ENCODE measurements around the gene CDC42BPB. TPM values are rescaled to one million over a fixed set of nuclear protein-coding genes. Genes with fewer than 3 reads are reported as not detected.

CDC42BPB gene
- total and polyA plus RNA-seq, 12 donors: 41.1 to 108 (median 77.4) TPM

DNA sequence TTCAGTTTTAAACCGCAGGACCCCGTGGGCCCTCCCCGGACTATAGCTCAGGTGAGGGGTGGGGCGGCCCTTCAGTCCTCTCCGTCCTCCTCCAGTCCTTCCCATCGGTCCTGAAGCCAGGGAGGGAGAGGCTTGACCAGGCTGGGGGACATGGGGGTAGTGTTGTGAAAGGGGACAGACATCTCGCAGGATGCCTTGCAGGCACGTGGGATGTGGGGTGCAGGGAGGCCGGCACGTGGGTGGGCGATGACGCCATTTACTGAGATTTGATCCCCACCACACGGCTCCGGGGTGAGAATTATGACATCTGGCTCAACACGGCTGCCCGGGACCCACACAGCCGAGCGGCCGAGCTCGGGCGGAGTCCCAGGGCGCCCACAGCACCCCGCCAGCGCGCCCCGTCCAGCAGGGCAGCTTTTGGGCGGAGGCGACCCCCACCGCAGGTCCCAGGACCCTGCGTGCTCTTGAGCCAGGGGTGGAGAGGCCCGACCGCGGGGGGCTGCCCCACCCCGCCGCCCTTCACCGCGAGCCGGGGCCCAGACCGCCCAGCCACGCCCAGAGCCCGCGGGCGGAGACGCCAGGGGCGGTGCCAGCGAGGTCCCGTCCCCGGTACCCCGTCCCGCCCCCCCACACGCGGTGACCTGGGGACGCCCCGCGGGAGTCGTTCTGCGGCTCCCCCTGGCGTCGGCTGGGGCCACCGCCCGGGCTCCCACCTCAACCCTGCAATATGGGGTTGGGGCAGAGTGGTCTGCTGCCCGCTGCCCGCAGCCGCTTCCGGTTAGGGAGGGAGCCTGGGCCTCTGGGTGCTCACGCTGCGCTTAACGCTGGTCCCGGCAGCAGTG is 33.9 kb upstream of the CDC42BPB start:
- peak in 4 of 7 donors; percentile 41 to 61 (median 54) for DNase-seq
- H3K27ac ChIP-seq: no peak overlapping the region
- TF ChIP-seq POLR2A (IDR thresholded peaks at IDR 0.05): no peak
- TF ChIP-seq CTCF (IDR thresholded peaks at IDR 0.05): peak in 4 of 6 experiments; percentile 23 to 41 (median 31)
- H3K27me3 ChIP-seq: no peaks in the 10 kb centered on the region
- 11 to 32% (median 22%) methylated on average over 13 to 69 of the region's 69 CpGs for WGBS, 4 donors
- intact Hi-C loops (cut with DNase I): no loop called here
- peaks cover 0 to 9% of the 10 kb centered on the region in 2 donors for H3K4me1 ChIP-seq (replicated peaks in 1 of 2)
- no peaks in the 10 kb centered on the region for H3K36me3 ChIP-seq (replicated peaks in 1 of 2)
- no peaks in the 10 kb centered on the region for H3K9me3 ChIP-seq (replicated peaks in 1 of 3)
- H3K4me3 ChIP-seq: peak overlapping the region in 2 of 4 donors; percentile 22 to 56

- TF ChIP-seq CTCF (IDR thresholded peaks at IDR 0.05) (no peak), POLR2A (IDR thresholded peaks at IDR 0.05) (no peak)
- intact Hi-C loops (cut with DNase I): no loop called here
- Histone ChIP-seq H3K27me3 (peaks cover 5% of the 10 kb centered on the region), H3K9me3 (replicated peaks in 1 of 3) (no peaks in the 10 kb centered on the region), H3K4me3 (no peak overlapping the region), H3K36me3 (replicated peaks in 1 of 2) (no peaks in the 10 kb centered on the region), H3K4me1 (replicated peaks in 1 of 2) (peaks cover 0 to 9% of the 10 kb centered on the region in 2 donors), H3K27ac (no peak overlapping the region)
- no peak for DNase-seq
- WGBS, 4 donors: 72 to 88% (median 82%) methylated on average over 6 to 12 of the region's 12 CpGs
These were observed 33.2 kb upstream of the CDC42BPB start for GRCh38 chr14:103090481-103091020.

DNA sequence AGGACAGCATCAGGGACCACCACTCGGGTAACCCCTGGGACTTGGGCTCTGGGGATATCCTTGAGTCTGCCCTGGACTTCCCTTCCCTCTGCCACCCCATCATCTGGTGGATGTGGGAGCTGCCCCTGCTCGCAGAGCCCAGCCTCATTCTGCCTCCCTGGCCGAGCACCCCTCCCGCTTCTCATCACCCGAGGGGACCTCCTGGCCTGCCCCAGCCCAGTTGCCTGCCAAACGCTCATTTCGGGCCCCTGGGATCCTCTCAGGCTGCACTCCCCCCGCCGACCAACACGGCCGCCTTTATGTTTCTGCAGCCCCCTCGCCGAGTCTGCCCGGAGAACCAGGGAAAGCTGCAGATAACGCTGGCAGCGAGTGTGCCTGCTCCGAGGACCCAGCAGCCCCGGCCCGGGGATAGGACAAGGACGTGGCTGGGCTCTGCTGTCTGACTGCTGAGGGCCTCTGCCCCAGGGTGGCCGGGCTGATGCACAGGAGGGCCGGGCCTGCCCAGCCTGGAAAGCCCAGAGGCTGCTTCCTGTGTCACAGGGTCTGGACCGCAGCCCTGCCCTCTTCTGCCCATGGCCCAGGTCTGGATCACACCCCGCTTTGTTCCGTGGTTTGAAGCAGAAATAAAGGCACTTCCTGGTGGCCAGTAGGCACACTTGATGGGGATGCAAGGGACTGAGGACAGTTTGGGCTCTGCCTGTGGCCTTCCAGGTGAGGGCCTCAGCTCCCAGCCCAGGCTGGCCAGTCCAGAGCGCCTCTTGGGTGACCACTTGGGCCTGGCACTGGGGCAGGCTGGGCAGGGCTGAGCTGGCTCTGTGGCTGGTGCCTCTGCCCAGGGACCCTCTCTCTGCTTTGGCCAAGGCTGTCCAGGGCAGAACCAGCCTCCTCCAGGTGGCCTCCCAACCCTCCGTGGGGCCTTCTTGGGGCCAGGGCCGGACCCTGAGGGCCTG is 32.3 kb upstream of the CDC42BPB start:
- Histone ChIP-seq H3K9me3 (replicated peaks in 1 of 3) (no peaks in the 10 kb centered on the region), H3K27me3 (peaks cover 10% of the 10 kb centered on the region), H3K4me3 (no peak overlapping the region), H3K36me3 (replicated peaks in 1 of 2) (no peaks in the 10 kb centered on the region), H3K4me1 (replicated peaks in 1 of 2) (peaks cover 0 to 9% of the 10 kb centered on the region in 2 donors), H3K27ac (no peak overlapping the region)
- TF ChIP-seq CTCF (IDR thresholded peaks at IDR 0.05): no peak
- no peak for TF ChIP-seq POLR2A (IDR thresholded peaks at IDR 0.05)
- 83 to 92% (median 86%) methylated on average over 10 to 28 of the region's 28 CpGs for WGBS, 4 donors
- intact Hi-C loops (cut with DNase I): loop anchor here in 1 of 2 donors (5.0 kb wide), 1 partner anchor 203 kb away; no protein-coding TSS in a partner anchor
- DNase-seq: no peak
